Ishikawa (cell line): Measurements from ENCODE around the gene UTP25.

Source experiments
- CEBPB ChIP-seq: IDR thresholded peaks from 2 replicates; pipeline ENCODE4 v1.6.1; 2012
- CREB1 ChIP-seq: IDR thresholded peaks from 2 replicates; pipeline ENCODE4 v1.6.1; 2012; ENCODE audit warnings: low read depth
- EP300 ChIP-seq: IDR thresholded peaks from 2 replicates; pipeline ENCODE4 v1.6.1; 2012; ENCODE audit warnings: borderline replicate concordance
- FOXM1 ChIP-seq: IDR thresholded peaks from 2 replicates; pipeline ENCODE4 v1.6.1; 2012; ENCODE audit warnings: low read depth, borderline replicate concordance
- NFIC ChIP-seq: IDR thresholded peaks from 2 replicates; pipeline ENCODE4 v1.6.1; 2012
- RAD21 ChIP-seq: IDR thresholded peaks from 2 replicates; pipeline ENCODE4 v1.6.1; 2012; ENCODE audit warnings: low read depth
- TAF1 ChIP-seq: IDR thresholded peaks from 2 replicates; pipeline ENCODE4 v1.6.1; 2012; ENCODE audit warnings: low read depth, mild to moderate bottlenecking
- YY1 ChIP-seq: IDR thresholded peaks from 2 replicates; pipeline ENCODE4 v1.6.1; 2012; ENCODE audit warnings: low read depth
- ZBTB7A ChIP-seq: IDR thresholded peaks from 2 replicates; pipeline ENCODE4 v1.6.1; 2012; ENCODE audit warnings: low read depth
- TF ChIP-seq, protein P1 (sequence below): IDR thresholded peaks from 2 replicates; pipeline ENCODE4 v1.6.1; 2012; ENCODE audit warnings: low read depth, mild to moderate bottlenecking
- TF ChIP-seq, protein P2 (sequence below): IDR thresholded peaks from 2 replicates; pipeline ENCODE4 v1.6.1; 2012

DNA sequence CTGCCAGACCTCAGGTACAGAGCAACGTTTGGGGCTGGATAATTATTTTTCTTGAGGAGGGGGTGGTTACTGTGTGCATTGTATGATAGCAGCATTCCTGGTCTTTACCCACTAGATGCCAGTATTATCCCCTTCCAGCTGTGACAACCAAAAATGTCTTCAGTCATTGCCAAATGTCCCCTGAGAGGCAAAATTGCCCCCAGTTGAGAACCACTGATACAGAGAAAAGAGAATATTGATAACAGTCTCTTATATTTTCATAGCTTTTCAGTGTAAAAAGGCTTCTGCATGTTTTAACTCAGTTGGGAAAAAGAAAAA lies 58.4 kb downstream of the UTP25 start:
- TF ChIP-seq, protein P1, sequence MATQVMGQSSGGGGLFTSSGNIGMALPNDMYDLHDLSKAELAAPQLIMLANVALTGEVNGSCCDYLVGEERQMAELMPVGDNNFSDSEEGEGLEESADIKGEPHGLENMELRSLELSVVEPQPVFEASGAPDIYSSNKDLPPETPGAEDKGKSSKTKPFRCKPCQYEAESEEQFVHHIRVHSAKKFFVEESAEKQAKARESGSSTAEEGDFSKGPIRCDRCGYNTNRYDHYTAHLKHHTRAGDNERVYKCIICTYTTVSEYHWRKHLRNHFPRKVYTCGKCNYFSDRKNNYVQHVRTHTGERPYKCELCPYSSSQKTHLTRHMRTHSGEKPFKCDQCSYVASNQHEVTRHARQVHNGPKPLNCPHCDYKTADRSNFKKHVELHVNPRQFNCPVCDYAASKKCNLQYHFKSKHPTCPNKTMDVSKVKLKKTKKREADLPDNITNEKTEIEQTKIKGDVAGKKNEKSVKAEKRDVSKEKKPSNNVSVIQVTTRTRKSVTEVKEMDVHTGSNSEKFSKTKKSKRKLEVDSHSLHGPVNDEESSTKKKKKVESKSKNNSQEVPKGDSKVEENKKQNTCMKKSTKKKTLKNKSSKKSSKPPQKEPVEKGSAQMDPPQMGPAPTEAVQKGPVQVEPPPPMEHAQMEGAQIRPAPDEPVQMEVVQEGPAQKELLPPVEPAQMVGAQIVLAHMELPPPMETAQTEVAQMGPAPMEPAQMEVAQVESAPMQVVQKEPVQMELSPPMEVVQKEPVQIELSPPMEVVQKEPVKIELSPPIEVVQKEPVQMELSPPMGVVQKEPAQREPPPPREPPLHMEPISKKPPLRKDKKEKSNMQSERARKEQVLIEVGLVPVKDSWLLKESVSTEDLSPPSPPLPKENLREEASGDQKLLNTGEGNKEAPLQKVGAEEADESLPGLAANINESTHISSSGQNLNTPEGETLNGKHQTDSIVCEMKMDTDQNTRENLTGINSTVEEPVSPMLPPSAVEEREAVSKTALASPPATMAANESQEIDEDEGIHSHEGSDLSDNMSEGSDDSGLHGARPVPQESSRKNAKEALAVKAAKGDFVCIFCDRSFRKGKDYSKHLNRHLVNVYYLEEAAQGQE, result no peak
- TF ChIP-seq NFIC (no peak), YY1 (no peak), RAD21 (no peak), CREB1 (no peak), TAF1 (no peak), EP300 (no peak), ZBTB7A (no peak), CEBPB (no peak), FOXM1 (no peak)
- TF ChIP-seq, protein P2, sequence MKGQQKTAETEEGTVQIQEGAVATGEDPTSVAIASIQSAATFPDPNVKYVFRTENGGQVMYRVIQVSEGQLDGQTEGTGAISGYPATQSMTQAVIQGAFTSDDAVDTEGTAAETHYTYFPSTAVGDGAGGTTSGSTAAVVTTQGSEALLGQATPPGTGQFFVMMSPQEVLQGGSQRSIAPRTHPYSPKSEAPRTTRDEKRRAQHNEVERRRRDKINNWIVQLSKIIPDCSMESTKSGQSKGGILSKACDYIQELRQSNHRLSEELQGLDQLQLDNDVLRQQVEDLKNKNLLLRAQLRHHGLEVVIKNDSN, result no peak
